Measurements from ENCODE around the gene RPP25L.

GRCh38 chr9:34560599-34561214 lies 51.2 kb downstream of the RPP25L start:
- TF ChIP-seq POLR2A (IDR thresholded peaks at IDR 0.05; ENCODE audit: low read length), result no peak
- TF ChIP-seq GATA1 (IDR thresholded peaks at IDR 0.05; ENCODE audit: low read depth, low read length), result no peak
